Ishikawa (cell line): ENCODE measurements around the gene EFNA1.

Experiments used
- CEBPB ChIP-seq: IDR thresholded peaks from 2 replicates; pipeline ENCODE4 v1.6.1; 2012
- CREB1 ChIP-seq: IDR thresholded peaks from 2 replicates; pipeline ENCODE4 v1.6.1; 2012; ENCODE audit warnings: low read depth
- EGR1 ChIP-seq: IDR thresholded peaks from 2 replicates; pipeline ENCODE4 v1.6.1; 2012
- EP300 ChIP-seq: IDR thresholded peaks from 2 replicates; pipeline ENCODE4 v1.6.1; 2012; ENCODE audit warnings: borderline replicate concordance
- FOXM1 ChIP-seq: IDR thresholded peaks from 2 replicates; pipeline ENCODE4 v1.6.1; 2012; ENCODE audit warnings: low read depth, borderline replicate concordance
- NFIC ChIP-seq: IDR thresholded peaks from 2 replicates; pipeline ENCODE4 v1.6.1; 2012
- RAD21 ChIP-seq: IDR thresholded peaks from 2 replicates; pipeline ENCODE4 v1.6.1; 2012; ENCODE audit warnings: low read depth
- TAF1 ChIP-seq: IDR thresholded peaks from 2 replicates; pipeline ENCODE4 v1.6.1; 2012; ENCODE audit warnings: low read depth, mild to moderate bottlenecking
- TCF12 ChIP-seq: IDR thresholded peaks from 2 replicates; pipeline ENCODE4 v1.6.1; 2012; ENCODE audit warnings: low read depth
- TEAD4 ChIP-seq: IDR thresholded peaks from 2 replicates; pipeline ENCODE4 v1.6.1; 2012
- YY1 ChIP-seq: IDR thresholded peaks from 2 replicates; pipeline ENCODE4 v1.6.1; 2012; ENCODE audit warnings: low read depth
- ZBTB7A ChIP-seq: IDR thresholded peaks from 2 replicates; pipeline ENCODE4 v1.6.1; 2012; ENCODE audit warnings: low read depth
- TF ChIP-seq, protein P1 (sequence below): IDR thresholded peaks from 2 replicates; pipeline ENCODE4 v1.6.1; 2012; ENCODE audit warnings: low read depth, mild to moderate bottlenecking
- TF ChIP-seq, protein P2 (sequence below): IDR thresholded peaks from 2 replicates; pipeline ENCODE4 v1.6.1; 2012
- TF ChIP-seq, protein P3 (sequence below): IDR thresholded peaks from 2 replicates; pipeline ENCODE4 v1.6.1; 2012

The EFNA1 gene

DNA sequence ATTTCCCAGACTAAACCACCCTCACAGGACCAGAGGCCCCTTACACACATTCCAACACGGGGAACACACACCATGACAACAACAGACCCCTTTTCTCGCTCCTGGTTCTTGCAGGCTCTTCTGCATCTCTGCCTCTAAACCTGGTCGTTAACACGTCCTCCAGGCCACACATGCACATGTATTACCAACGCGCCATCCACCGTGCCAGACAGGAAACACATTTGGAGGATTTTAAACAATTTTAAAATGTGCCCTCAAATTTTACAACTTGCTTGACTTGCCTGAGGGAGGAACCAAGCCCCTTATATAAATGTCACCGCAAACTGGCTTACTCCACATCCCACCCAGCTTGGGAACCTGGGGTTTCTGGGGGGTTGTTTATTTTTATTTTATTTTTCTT, 16.9 kb upstream of the EFNA1 start:
- no peak for TF ChIP-seq RAD21
- no peak for TF ChIP-seq YY1
- TF ChIP-seq, protein P1, sequence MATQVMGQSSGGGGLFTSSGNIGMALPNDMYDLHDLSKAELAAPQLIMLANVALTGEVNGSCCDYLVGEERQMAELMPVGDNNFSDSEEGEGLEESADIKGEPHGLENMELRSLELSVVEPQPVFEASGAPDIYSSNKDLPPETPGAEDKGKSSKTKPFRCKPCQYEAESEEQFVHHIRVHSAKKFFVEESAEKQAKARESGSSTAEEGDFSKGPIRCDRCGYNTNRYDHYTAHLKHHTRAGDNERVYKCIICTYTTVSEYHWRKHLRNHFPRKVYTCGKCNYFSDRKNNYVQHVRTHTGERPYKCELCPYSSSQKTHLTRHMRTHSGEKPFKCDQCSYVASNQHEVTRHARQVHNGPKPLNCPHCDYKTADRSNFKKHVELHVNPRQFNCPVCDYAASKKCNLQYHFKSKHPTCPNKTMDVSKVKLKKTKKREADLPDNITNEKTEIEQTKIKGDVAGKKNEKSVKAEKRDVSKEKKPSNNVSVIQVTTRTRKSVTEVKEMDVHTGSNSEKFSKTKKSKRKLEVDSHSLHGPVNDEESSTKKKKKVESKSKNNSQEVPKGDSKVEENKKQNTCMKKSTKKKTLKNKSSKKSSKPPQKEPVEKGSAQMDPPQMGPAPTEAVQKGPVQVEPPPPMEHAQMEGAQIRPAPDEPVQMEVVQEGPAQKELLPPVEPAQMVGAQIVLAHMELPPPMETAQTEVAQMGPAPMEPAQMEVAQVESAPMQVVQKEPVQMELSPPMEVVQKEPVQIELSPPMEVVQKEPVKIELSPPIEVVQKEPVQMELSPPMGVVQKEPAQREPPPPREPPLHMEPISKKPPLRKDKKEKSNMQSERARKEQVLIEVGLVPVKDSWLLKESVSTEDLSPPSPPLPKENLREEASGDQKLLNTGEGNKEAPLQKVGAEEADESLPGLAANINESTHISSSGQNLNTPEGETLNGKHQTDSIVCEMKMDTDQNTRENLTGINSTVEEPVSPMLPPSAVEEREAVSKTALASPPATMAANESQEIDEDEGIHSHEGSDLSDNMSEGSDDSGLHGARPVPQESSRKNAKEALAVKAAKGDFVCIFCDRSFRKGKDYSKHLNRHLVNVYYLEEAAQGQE: no peak
- TF ChIP-seq, protein P2, sequence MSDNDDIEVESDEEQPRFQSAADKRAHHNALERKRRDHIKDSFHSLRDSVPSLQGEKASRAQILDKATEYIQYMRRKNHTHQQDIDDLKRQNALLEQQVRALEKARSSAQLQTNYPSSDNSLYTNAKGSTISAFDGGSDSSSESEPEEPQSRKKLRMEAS: no peak
- no peak for TF ChIP-seq TCF12
- TF ChIP-seq ZBTB7A: no peak
- TF ChIP-seq TAF1: no peak
- no peak for TF ChIP-seq CEBPB
- no peak for TF ChIP-seq FOXM1
- TF ChIP-seq, protein P3, sequence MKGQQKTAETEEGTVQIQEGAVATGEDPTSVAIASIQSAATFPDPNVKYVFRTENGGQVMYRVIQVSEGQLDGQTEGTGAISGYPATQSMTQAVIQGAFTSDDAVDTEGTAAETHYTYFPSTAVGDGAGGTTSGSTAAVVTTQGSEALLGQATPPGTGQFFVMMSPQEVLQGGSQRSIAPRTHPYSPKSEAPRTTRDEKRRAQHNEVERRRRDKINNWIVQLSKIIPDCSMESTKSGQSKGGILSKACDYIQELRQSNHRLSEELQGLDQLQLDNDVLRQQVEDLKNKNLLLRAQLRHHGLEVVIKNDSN: no peak
- no peak for TF ChIP-seq TEAD4
- no peak for TF ChIP-seq NFIC
- TF ChIP-seq EGR1: no peak
- TF ChIP-seq EP300: no peak
- TF ChIP-seq CREB1: no peak

DNA sequence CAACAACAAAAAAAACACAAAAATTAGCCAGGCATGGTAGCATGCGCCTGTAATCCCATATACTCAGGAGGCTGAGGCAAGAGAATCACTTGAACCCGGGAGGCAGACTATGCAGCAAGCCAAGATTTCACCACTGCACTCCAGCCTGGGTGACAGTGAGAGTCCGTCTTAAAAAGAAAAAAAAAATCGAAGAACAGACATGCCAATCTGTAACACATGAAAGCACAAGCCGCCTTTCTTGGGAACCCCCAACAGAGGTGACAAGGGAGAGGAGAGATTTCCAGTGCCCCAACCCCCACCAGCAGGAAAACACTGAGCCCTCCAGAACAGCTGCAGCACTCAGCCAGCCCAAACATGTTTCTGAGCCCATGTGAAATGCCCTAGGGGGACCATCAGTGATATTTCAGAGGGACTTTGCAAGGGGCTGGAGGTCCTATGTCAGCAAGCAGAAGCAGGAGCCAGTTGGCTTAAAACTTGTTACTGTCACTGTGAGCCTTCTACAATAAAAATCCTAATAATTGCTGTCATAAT, 14.2 kb upstream of the EFNA1 start:
- TF ChIP-seq RAD21: no peak
- TF ChIP-seq NFIC: no peak
- no peak for TF ChIP-seq TEAD4
- TF ChIP-seq CREB1: no peak
- TF ChIP-seq, protein P2: no peak
- TF ChIP-seq YY1: no peak
- TF ChIP-seq TAF1: no peak
- no peak for TF ChIP-seq CEBPB
- TF ChIP-seq EP300: no peak
- no peak for TF ChIP-seq FOXM1
- TF ChIP-seq, protein P3: no peak
- TF ChIP-seq ZBTB7A: no peak
- no peak for TF ChIP-seq EGR1
- TF ChIP-seq TCF12: no peak
- TF ChIP-seq, protein P1: no peak

DNA sequence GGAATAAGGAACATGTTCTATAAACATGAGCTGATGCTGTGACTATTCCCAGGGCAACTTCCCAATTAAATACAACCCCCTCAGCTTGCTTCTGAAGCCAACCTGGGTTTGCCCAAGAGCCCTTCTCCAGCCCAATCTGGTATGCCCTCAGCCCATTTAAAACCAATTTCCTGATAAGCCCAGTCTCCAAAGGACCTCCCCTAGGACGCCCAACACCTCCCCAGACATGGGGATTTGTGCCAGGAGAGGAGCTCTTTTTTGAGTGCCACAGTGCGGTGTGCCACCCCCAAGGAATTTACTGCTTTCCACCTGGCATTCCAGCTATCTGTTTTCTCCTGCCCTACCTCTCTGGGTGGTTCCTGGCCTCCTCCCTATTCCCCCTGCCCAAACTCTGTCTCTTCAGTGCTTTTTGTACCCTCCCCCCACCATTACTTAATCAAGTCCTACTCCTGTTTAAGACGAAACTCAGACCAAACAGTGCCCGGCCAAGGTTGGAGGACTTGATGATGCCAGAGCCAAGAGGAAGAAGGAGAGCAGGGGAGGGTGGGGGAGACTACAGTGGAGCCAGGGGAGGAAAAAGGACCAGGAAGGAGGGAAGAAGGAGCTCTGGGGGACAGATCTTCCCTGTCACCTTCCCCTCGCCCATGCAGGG, 11.4 kb upstream of the EFNA1 start:
- TF ChIP-seq FOXM1: no peak

DNA sequence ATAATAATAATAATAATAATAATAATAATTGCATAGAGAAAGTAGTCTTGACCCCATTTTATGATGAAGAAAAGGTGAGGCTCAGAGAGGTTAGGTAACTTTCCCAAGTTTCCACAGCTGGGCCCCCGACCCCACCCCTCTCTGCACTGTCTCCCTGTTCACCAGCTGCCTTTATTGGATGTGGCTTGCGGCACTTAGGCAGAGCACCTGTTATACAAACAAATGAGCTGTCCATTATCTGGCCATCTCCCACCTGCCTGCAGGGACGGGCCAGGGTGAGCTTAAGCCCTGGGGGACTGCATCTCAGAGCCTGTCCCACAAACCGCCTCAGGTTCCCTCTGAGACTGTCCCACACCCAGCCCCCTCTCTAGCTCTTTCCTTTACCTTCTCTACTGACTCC, 10.1 kb upstream of the EFNA1 start:
- TF ChIP-seq, protein P3: no peak
- TF ChIP-seq NFIC (no peak), CEBPB (no peak), EGR1 (no peak), TEAD4 (no peak), FOXM1 (no peak), CREB1 (no peak), TAF1 (no peak), RAD21 (no peak), ZBTB7A (no peak)
- TF ChIP-seq, protein P1: no peak
- TF ChIP-seq, protein P2: no peak
